ENCODE measurements around the gene LHX6. TPM values are rescaled to one million over a fixed set of nuclear protein-coding genes. Genes with fewer than 3 reads are reported as not detected.
A peak's percentile ranks its signal among the peaks of the same experiment; 100 is the strongest.

The LHX6 gene
- total and polyA plus RNA-seq, 8 donors = 0.29 to 46.4 (median 1.5) TPM

DNA sequence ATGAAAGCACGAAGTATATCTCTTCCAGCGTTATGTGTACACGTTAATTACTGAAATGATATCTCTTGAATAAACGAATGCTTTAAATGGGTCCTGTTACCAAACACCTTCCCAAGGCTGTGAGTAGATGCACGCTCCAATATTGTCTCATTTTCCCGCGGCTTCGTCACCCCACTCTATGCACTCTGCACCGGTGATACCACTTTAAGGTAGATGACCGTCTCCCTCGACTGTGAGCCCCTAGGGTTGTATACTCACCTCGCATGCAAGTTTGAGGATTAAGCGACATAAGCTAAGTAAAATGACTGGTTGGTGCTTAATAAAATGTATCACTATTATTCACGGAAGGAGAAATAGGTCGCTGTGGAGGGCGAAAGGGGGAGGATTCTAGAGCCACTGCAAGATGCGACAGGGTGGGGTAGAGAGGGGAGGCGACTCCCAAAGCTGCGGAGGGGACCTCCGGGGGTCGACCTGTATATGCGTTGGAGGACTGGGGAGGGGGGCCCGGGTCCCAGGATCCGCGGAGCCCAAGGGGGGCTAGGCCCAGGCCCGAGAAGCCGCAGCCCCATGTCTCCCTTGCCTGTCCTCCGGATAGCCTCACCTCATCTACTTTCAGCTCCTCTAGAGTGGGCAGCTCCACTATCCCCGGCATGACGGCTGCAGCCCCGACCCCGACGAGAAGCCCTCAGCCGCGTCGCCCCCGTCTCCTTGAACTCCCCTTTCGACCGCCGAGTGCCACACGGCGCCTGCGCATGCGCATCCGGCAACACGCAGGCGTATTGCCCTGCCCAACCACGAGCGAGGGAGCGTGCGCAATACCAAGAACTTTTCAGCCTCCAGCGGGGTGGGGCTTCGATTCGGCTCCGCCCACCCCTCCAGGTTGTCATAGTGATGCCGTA lies 69.5 kb downstream of the LHX6 start, which contains the start of the genes MORN5 and NDUFA8:
Gene MORN5 (plus strand): TSS at position 883 of the 899 bp plus-strand sequence. CDS start 65 bp downstream, outside the sequence.
Gene NDUFA8 (minus strand): TSS at position 754 of the 899 bp plus-strand sequence. CDS start 102 bp downstream, at position 652.
- Histone ChIP-seq H3K27me3 (no peaks in the 10 kb centered on the region), H3K36me3 (no peaks in the 10 kb centered on the region), H3K27ac (peak within 1 kb of the TSS; percentile 87 to 95 (median 93)), H3K9me3 (peaks cover 0 to 8% (median 2%) of the 10 kb centered on the region in 4 donors), H3K4me3 (peak within 1 kb of the TSS; percentile 83 to 96 (median 95)), H3K4me1 (peaks cover 17 to 52% (median 31%) of the 10 kb centered on the region in 4 donors)
- TF ChIP-seq POLR2AphosphoS5 (IDR thresholded peaks at IDR 0.05) = peak; percentile 89 to 98 (median 92)
- no peak for TF ChIP-seq EP300 (IDR thresholded peaks at IDR 0.05)
- TF ChIP-seq, protein P1, sequence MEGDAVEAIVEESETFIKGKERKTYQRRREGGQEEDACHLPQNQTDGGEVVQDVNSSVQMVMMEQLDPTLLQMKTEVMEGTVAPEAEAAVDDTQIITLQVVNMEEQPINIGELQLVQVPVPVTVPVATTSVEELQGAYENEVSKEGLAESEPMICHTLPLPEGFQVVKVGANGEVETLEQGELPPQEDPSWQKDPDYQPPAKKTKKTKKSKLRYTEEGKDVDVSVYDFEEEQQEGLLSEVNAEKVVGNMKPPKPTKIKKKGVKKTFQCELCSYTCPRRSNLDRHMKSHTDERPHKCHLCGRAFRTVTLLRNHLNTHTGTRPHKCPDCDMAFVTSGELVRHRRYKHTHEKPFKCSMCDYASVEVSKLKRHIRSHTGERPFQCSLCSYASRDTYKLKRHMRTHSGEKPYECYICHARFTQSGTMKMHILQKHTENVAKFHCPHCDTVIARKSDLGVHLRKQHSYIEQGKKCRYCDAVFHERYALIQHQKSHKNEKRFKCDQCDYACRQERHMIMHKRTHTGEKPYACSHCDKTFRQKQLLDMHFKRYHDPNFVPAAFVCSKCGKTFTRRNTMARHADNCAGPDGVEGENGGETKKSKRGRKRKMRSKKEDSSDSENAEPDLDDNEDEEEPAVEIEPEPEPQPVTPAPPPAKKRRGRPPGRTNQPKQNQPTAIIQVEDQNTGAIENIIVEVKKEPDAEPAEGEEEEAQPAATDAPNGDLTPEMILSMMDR (IDR thresholded peaks at IDR 0.05) = peak in 2 of 7 experiments; percentile 12 to 35
- 1% methylated on average over 51 to 56 of the region's 56 CpGs for WGBS, 5 donors
- DNase-seq = peak; percentile 97 to 99
- intact Hi-C loops (cut with DNase I; ENCODE audit: low total_unique reads) = no loop called here

DNA sequence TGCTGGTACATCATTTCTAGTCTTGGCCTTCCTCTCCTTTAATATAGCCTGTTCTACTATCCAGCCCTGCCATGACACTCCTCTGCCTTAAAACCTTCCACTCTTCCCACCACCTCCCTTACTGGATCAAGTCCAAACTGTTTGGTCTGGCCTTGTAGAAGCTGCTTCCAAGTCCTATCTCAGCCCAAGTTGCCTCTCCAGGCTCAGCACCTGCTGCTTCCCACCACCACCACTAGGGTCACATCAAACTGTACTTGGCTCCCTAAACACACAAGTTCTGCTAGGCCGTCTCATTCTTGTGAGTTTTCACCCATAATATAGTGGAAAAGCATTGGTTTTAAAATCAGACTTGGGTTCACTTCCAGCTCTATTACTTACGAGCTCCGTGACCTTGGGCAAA lies 70.6 kb downstream of the LHX6 start:
- Histone ChIP-seq H3K4me3 (peak overlapping the region in 2 of 4 donors; percentile 8), H3K9me3 (peaks cover 0 to 8% (median 2%) of the 10 kb centered on the region in 4 donors), H3K36me3 (no peaks in the 10 kb centered on the region), H3K4me1 (peaks cover 17 to 60% (median 31%) of the 10 kb centered on the region in 4 donors), H3K27ac (no peak overlapping the region), H3K27me3 (no peaks in the 10 kb centered on the region)
- intact Hi-C loops (cut with DNase I; ENCODE audit: low total_unique reads) = no loop called here
- DNase-seq = peak in 1 of 2 donors; percentile 63
- TF ChIP-seq, protein P1 (IDR thresholded peaks at IDR 0.05) = peak in 3 of 7 experiments; percentile 15 to 32 (median 21)
- no peak for TF ChIP-seq POLR2A (IDR thresholded peaks at IDR 0.05)
- 67 to 81% (median 77%) methylated on average over 3 of the region's 3 CpGs for WGBS, 5 donors

DNA sequence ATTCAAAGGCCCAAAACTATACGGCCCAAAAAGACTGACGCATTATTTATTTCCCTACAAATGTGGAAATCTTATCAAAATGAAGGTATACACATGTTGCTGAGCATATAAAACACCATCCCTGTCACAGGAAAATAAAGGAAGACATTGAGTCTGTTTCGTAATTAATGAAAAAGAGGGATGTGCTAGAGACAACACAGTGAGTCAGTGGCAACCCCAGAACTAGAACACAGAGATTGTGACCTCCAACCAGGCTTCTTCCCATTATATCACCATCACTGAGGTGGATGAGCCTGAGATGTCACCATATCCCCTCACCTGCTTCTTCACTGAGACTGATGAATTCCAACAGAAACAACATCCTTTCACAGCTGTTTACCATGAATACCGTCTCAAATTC lies 73.0 kb downstream of the LHX6 start:
- Histone ChIP-seq H3K36me3 (peaks cover 0 to 16% (median 15%) of the 10 kb centered on the region in 4 donors), H3K27me3 (no peaks in the 10 kb centered on the region), H3K27ac (no peak overlapping the region), H3K4me1 (peaks cover 17 to 73% (median 31%) of the 10 kb centered on the region in 4 donors), H3K9me3 (no peaks in the 10 kb centered on the region), H3K4me3 (no peak overlapping the region)
- intact Hi-C loops (cut with DNase I; ENCODE audit: low total_unique reads) = no loop called here
- no peak for DNase-seq
- TF ChIP-seq, protein P1 (IDR thresholded peaks at IDR 0.05) = no peak
- TF ChIP-seq EP300 (IDR thresholded peaks at IDR 0.05) (no peak), POLR2A (IDR thresholded peaks at IDR 0.05) (no peak), POLR2AphosphoS5 (IDR thresholded peaks at IDR 0.05) (no peak)
- 82 to 90% (median 88%) methylated on average over 4 of the region's 4 CpGs for WGBS, 5 donors

Other genes starting within 250 kb of the LHX6 start
- 10 to 100 TPM in 3 of 5 donors, 1 to 10 TPM in 2; 4.2 to 18.2 (median 10.4) TPM for gene TTLL11, start 135.6 kb downstream of the LHX6 start, total RNA-seq
- 10 to 100 TPM in 1 of 3 donors, 1 to 10 TPM in 2; 3.6 to 11.0 (median 8.3) TPM for gene TTLL11, start 135.6 kb downstream of the LHX6 start, polyA plus RNA-seq
- gene NDUFA8, start 69.2 kb downstream of the LHX6 start, total RNA-seq = 10 to 100 TPM; 10.5 to 75.5 (median 30.1) TPM
- gene NDUFA8, start 69.2 kb downstream of the LHX6 start, polyA plus RNA-seq = 100 to 1,000 TPM in 2 of 3 donors, 10 to 100 TPM in 1; 84.6 to 130 (median 112) TPM
- gene MORN5, start 69.0 kb downstream of the LHX6 start, total RNA-seq = 10 to 100 TPM in 2 of 5 donors, not detected in 3; 13.6 to 80.4 TPM
- 1 to 10 TPM in 1 of 3 donors, not detected in 2; 3.3 TPM for gene MORN5, start 69.0 kb downstream of the LHX6 start, polyA plus RNA-seq
- 10 to 100 TPM in 1 of 5 donors, 1 to 10 TPM in 4; 1.8 to 13.6 (median 6.4) TPM for gene RBM18, start 35.9 kb upstream of the LHX6 start, total RNA-seq
- 1 to 10 TPM; 6.0 to 9.4 (median 8.6) TPM for gene RBM18, start 35.9 kb upstream of the LHX6 start, polyA plus RNA-seq
- 10 to 100 TPM in 4 of 5 donors, 1 to 10 TPM in 1; 7.1 to 98.6 (median 38.7) TPM for gene MRRF, start 35.9 kb upstream of the LHX6 start, total RNA-seq
- 10 to 100 TPM; 21.8 to 31.0 (median 21.8) TPM for gene MRRF, start 35.9 kb upstream of the LHX6 start, polyA plus RNA-seq
- 10 to 100 TPM in 2 of 5 donors, 1 to 10 TPM in 3; 6.4 to 49.6 (median 8.1) TPM for gene PTGS1, start 142.1 kb upstream of the LHX6 start, total RNA-seq
- gene PTGS1, start 142.1 kb upstream of the LHX6 start, polyA plus RNA-seq = 10 to 100 TPM; 14.8 to 19.4 (median 15.4) TPM
- gene OR1J1, start 249.0 kb upstream of the LHX6 start, total RNA-seq = not detected
- gene OR1J1, start 249.0 kb upstream of the LHX6 start, polyA plus RNA-seq = not detected